Measurements from ENCODE around the gene STAG3. TPM values are rescaled to one million over a fixed set of nuclear protein-coding genes. Genes with fewer than 3 reads are reported as not detected.

The STAG3 gene
- total and polyA plus RNA-seq, 2 of the 8 experiments (the other 6 are each of a cell fraction or from before 2014, with no cell fraction given), result 1.3 to 3.3 TPM

GRCh38 chr7:100155553-100156317 lies 22.0 kb upstream of the STAG3 start:
- Histone ChIP-seq H3K36me3 (ENCODE audit: control insufficient read depth in 2 of 4, insufficient read depth in 4 of 4, low read length in 3 of 4) (peaks cover 8 to 44% (median 26%) of the 10 kb centered on the region in 4 experiments), H3K4ac (replicated peaks; ENCODE audit: insufficient read length, low read depth, low read length) (no peak overlapping the region), H3K23ac (ENCODE audit: insufficient read length) (no peak overlapping the region), H3K27ac (ENCODE audit: low read depth, low read length) (no peak overlapping the region), H2AFZ (ENCODE audit: low read length) (no peak overlapping the region), H4K91ac (replicated peaks; ENCODE audit: insufficient read length, low read length) (no peak overlapping the region), H2BK20ac (ENCODE audit: low read length) (no peak overlapping the region), H2BK15ac (ENCODE audit: low read length) (no peak overlapping the region), H3K56ac (replicated peaks; ENCODE audit: insufficient read length, low read depth, low read length) (no peak overlapping the region), H4K8ac (ENCODE audit: extremely low read depth, insufficient read depth, low read length) (no peak overlapping the region; the same call in 1 of the 2 replicates), H3K79me1 (ENCODE audit: low read depth, low read length) (no peaks in the 10 kb centered on the region; the same call in 1 of the 2 replicates), H4K5ac (ENCODE audit: insufficient read length, low read depth, low read length) (no peak overlapping the region), H2BK120ac (replicated peaks; ENCODE audit: low read depth, low read length) (no peak overlapping the region), H3K9ac (replicated peaks in 1 of 4; ENCODE audit: extremely low read depth in 1 of 4, low read depth in 3 of 4, low read length in 3 of 4) (no peak overlapping the region), H2BK5ac (ENCODE audit: low read depth, low read length) (no peak overlapping the region), H3K4me2 (ENCODE audit: insufficient read depth in 1 of 2, low read depth in 2 of 2, low read length in 2 of 2) (no peak overlapping the region), H3K9me3 (ENCODE audit: insufficient read depth in 2 of 2, low read depth in 1 of 2, low read length in 1 of 2) (no peaks in the 10 kb centered on the region), H3K18ac (ENCODE audit: extremely low read depth, low read length) (no peak overlapping the region), H4K20me1 (replicated peaks in 1 of 2; ENCODE audit: control insufficient read depth in 1 of 2, insufficient read depth in 2 of 2, low read length in 2 of 2) (peaks cover 14 to 32% of the 10 kb centered on the region in 2 experiments), H2AK5ac (ENCODE audit: low read depth, low read length) (no peak overlapping the region), H3K14ac (ENCODE audit: insufficient read length) (no peak overlapping the region), H3K27me3 (replicated peaks in 1 of 4; ENCODE audit: control insufficient read depth in 3 of 4, extremely low read depth in 1 of 4, insufficient read depth in 3 of 4, low read length in 3 of 4) (no peaks in the 10 kb centered on the region), H3K79me2 (ENCODE audit: control insufficient read depth in 1 of 2, insufficient read depth in 2 of 2, low read length in 2 of 2) (no peaks in the 10 kb centered on the region; a peak in 1 of 4 replicates), H3K4me1 (replicated peaks in 1 of 4; ENCODE audit: control insufficient read depth in 3 of 4, insufficient read depth in 4 of 4, low read length in 3 of 4) (peaks cover 0 to 12% (median 8%) of the 10 kb centered on the region in 4 experiments; a peak in 5 of 7 replicates), H2BK12ac (ENCODE audit: low read depth, low read length) (no peak overlapping the region), H3K23me2 (ENCODE audit: low read depth, low read length) (peaks cover 6% of the 10 kb centered on the region), H3K4me3 (ENCODE audit: extremely low read depth in 1 of 4, insufficient read depth in 2 of 4, low read depth in 3 of 4, low read length in 4 of 4) (no peak overlapping the region)
- CTCF ChIA-PET (ENCODE audit: partially characterized antibody), result interaction anchor here (0.6 to 7.9 kb wide), 4 partner anchors 13 to 77 kb away, joined by 3 to 83 read pairs (median 4); no protein-coding TSS in a partner anchor
- POLR2A ChIA-PET (ENCODE audit: partially characterized antibody), result interaction anchor here (0.7 to 9.9 kb wide), 15 partner anchors 12 to 295 kb away, joined by 3 to 145 read pairs (median 4); partner anchors contain the start of genes AP4M1, GAL3ST4, GPC2 and MCM7
- WGBS, 2 experiments (ENCODE audit: extremely low coverage in 1 of 2, insufficient coverage in 1 of 2, insufficient read length in 1 of 2, insufficient replicate concordance in 2 of 2, low coverage in 1 of 2, low lambda C conversion rate in 2 of 2, missing lambda C conversion rate in 1 of 2), result 93% methylated on average over 16 of the region's 20 CpGs; no CpG with 5 or more reads in 1 of the 2 experiments
- DNase-seq (ENCODE audit: low read depth in 1 of 2, low spot score in 2 of 2), result no peak
- TF ChIP-seq TBP (IDR thresholded peaks at IDR 0.05; ENCODE audit: low read depth, low read length) (no peak), RXRA (IDR thresholded peaks at IDR 0.05; ENCODE audit: insufficient read depth, low read depth, low read length) (no peak), SUZ12 (IDR thresholded peaks at IDR 0.05; ENCODE audit: low read length) (no peak), KDM1A (IDR thresholded peaks at IDR 0.05; ENCODE audit: borderline replicate concordance, low read length) (peak; percentile 60; the same call in 1 of the 2 replicates), CREB1 (IDR thresholded peaks at IDR 0.05) (no peak)
- TF ChIP-seq, protein P1, sequence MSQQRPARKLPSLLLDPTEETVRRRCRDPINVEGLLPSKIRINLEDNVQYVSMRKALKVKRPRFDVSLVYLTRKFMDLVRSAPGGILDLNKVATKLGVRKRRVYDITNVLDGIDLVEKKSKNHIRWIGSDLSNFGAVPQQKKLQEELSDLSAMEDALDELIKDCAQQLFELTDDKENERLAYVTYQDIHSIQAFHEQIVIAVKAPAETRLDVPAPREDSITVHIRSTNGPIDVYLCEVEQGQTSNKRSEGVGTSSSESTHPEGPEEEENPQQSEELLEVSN (IDR thresholded peaks at IDR 0.05), result no peak
- FAIRE-seq, result no peak

All from H1 (cell line).